ENCODE results near the gene UNKL. TPM values are rescaled to one million over a fixed set of nuclear protein-coding genes. Genes with fewer than 3 reads are reported as not detected.
A peak's percentile ranks its signal among the peaks of the same experiment; 100 is the strongest.

UNKL gene
- total RNA-seq, 1 donor from 2014 or later, result 43.6 TPM

GRCh38 chr16:1338119-1338730 is 76.3 kb downstream of the UNKL start:
- Mint-ChIP-seq H3K9me3 (no peaks in the 10 kb centered on the region), H3K27ac (no peak overlapping the region), H3K27me3 (ENCODE audit: low read depth) (peaks cover 60% of the 10 kb centered on the region), H3K36me3 (no peaks in the 10 kb centered on the region), H3K4me1 (peaks cover 6% of the 10 kb centered on the region), H3K4me3 (no peak overlapping the region)
- peak in 1 of 2 experiments; percentile 61 for DNase-seq (ENCODE audit: low spot score in 2 of 2, unreplicated experiment in 2 of 2)
- TF ChIP-seq, protein P1, sequence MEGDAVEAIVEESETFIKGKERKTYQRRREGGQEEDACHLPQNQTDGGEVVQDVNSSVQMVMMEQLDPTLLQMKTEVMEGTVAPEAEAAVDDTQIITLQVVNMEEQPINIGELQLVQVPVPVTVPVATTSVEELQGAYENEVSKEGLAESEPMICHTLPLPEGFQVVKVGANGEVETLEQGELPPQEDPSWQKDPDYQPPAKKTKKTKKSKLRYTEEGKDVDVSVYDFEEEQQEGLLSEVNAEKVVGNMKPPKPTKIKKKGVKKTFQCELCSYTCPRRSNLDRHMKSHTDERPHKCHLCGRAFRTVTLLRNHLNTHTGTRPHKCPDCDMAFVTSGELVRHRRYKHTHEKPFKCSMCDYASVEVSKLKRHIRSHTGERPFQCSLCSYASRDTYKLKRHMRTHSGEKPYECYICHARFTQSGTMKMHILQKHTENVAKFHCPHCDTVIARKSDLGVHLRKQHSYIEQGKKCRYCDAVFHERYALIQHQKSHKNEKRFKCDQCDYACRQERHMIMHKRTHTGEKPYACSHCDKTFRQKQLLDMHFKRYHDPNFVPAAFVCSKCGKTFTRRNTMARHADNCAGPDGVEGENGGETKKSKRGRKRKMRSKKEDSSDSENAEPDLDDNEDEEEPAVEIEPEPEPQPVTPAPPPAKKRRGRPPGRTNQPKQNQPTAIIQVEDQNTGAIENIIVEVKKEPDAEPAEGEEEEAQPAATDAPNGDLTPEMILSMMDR (IDR thresholded peaks at IDR 0.05; ENCODE audit: unreplicated experiment), result peak; percentile 62

GRCh38 chr16:1337486-1337885 is 77.0 kb downstream of the UNKL start:
- H3K9me3 Mint-ChIP-seq, result no peaks in the 10 kb centered on the region
- H3K4me3 Mint-ChIP-seq, result no peak overlapping the region
- peaks cover 3% of the 10 kb centered on the region for H3K4me1 Mint-ChIP-seq
- TF ChIP-seq, protein P1 (IDR thresholded peaks at IDR 0.05; ENCODE audit: unreplicated experiment), result no peak
- DNase-seq (ENCODE audit: low spot score in 2 of 2, unreplicated experiment in 2 of 2), result no peak
- no peaks in the 10 kb centered on the region for H3K36me3 Mint-ChIP-seq
- H3K27ac Mint-ChIP-seq, result no peak overlapping the region
- H3K27me3 Mint-ChIP-seq (ENCODE audit: low read depth), result peaks cover 58% of the 10 kb centered on the region

- DNase-seq (ENCODE audit: low spot score in 2 of 2, unreplicated experiment in 2 of 2), result no peak
- no peaks in the 10 kb centered on the region for H3K9me3 Mint-ChIP-seq
- TF ChIP-seq, protein P1 (IDR thresholded peaks at IDR 0.05; ENCODE audit: unreplicated experiment), result no peak
- H3K4me3 Mint-ChIP-seq, result no peak overlapping the region
- H3K4me1 Mint-ChIP-seq, result peaks cover 7% of the 10 kb centered on the region
- peaks cover 60% of the 10 kb centered on the region for H3K27me3 Mint-ChIP-seq (ENCODE audit: low read depth)
- no peak overlapping the region for H3K27ac Mint-ChIP-seq
- no peaks in the 10 kb centered on the region for H3K36me3 Mint-ChIP-seq
Observed at GRCh38 chr16:1336619-1337018, 77.9 kb downstream of the UNKL start.

DNA sequence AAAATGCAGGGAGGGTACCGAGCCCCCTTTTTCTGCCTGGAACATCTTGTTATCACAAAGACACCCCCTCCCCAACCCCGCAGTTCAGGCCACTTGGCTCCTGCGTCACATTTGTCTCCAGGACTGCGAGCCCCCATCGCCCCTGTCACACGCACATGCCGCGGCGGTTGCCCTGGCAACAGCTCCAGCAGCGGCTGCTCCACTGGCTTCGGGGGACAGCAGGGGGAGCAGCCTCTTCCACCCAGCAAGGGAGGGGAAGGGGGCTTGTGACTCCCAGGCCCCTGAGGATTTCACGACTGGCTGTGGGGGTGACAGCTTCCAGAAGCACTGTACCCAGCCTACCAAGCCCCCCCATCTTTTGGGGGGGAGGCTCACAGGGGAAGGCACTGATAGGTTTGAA is 78.5 kb downstream of the UNKL start:
- Mint-ChIP-seq H3K27ac (no peak overlapping the region), H3K4me3 (no peak overlapping the region), H3K9me3 (no peaks in the 10 kb centered on the region), H3K4me1 (peaks cover 8% of the 10 kb centered on the region), H3K36me3 (no peaks in the 10 kb centered on the region), H3K27me3 (ENCODE audit: low read depth) (peaks cover 66% of the 10 kb centered on the region)
- no peak for DNase-seq (ENCODE audit: low spot score in 2 of 2, unreplicated experiment in 2 of 2)
- TF ChIP-seq, protein P1 (IDR thresholded peaks at IDR 0.05; ENCODE audit: unreplicated experiment), result no peak

DNA sequence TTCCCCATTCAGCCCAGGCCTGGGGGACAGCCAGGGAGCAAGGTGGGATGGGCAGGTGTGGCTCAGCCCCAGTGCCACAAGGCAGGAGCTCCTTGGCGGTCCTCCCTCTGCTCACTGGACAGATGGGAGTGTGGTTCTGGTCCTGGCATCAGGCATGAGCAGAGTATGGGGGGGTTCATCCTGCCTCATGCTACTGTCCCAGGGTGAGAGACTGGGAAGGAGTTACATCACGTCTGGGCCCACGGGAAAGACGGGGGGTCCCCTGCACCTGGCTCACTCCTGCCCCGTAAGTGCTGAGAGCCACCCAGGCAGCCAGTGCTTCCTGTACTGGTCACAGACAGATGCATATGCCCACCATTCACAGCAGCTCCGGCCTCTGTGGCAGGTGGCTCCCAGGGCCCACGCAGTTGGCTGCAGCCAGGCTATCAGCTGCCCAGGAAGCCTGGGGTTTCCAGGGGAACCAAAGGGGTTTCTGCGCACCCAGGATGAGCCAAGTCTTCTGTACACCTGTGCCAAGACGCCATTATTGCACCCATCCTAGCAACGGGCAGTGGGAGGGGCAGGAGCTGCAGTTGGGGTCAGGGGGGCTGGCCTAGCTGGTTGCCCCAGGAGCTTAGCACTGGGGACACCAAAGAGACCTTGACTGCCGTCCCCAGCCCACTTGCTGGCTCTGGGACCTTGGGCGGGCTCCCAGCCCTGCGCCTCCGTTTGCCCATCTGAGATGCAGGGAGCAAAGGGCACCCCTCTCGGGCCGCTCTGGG is 79.1 kb downstream of the UNKL start:
- H3K4me1 Mint-ChIP-seq, result peaks cover 8% of the 10 kb centered on the region
- no peak overlapping the region for H3K27ac Mint-ChIP-seq
- TF ChIP-seq, protein P1 (IDR thresholded peaks at IDR 0.05; ENCODE audit: unreplicated experiment), result no peak
- H3K27me3 Mint-ChIP-seq (ENCODE audit: low read depth), result peaks cover 68% of the 10 kb centered on the region
- H3K36me3 Mint-ChIP-seq, result no peaks in the 10 kb centered on the region
- no peaks in the 10 kb centered on the region for H3K9me3 Mint-ChIP-seq
- H3K4me3 Mint-ChIP-seq, result no peak overlapping the region
- no peak for DNase-seq (ENCODE audit: low spot score in 2 of 2, unreplicated experiment in 2 of 2)
